Prostate gland (tissue), 2 donors: ENCODE results near the gene CHCHD6. TPM values are rescaled to one million over a fixed set of nuclear protein-coding genes. Genes with fewer than 3 reads are reported as not detected.

ENCODE experiments used
- DNase-seq: peaks from one replicate; pipeline ENCODE4 v3.0.0-alpha.2; 2019; ENCODE audit warnings: low spot score
- H3K27ac ChIP-seq, 2 donors: fragments of 200-600 bp; sonication (generic); 2 replicates each; pipeline ENCODE4 v1.5.1; 2017 to 2019
- H3K27me3 ChIP-seq: fragments of 200-600 bp; sonication (generic); replicated peaks from 2 replicates; pipeline ENCODE4 v1.5.1; 2019; ENCODE audit not compliant: insufficient read depth
- H3K36me3 ChIP-seq, 2 donors: fragments of 200-600 bp; sonication (generic); 1 replicate in 1 of 2; 2 replicates in 1 of 2; pipeline versions ENCODE4 v1.5.1 to v1.8.1; 2017 to 2019
- H3K4me1 ChIP-seq: fragments of 200-600 bp; sonication (generic); replicated peaks from 2 replicates; pipeline ENCODE4 v1.5.1; 2019
- H3K4me3 ChIP-seq, 2 donors: fragments of 200-600 bp; sonication (generic); 2 replicates each; pipeline ENCODE4 v1.5.1; 2017 to 2019
- H3K9me3 ChIP-seq: fragments of 200-600 bp; sonication (generic); 2 replicates; pipeline ENCODE4 v1.5.1; 2017
- POLR2A ChIP-seq: fragments of 450-650 bp; IDR thresholded peaks from one replicate; pipeline ENCODE4 v1.6.1; 2016; ENCODE audit warnings: antibody characterized with exemption, mild to moderate bottlenecking
- POLR2AphosphoS5 ChIP-seq: sonication (generic); formaldehyde crosslinking; IDR thresholded peaks from one replicate; pipeline ENCODE4 v1.6.1; 2017; ENCODE audit warnings: antibody characterized with exemption
- WGBS: methylation state at CpG from one replicate; pipeline ENCODE4 v1.1.5; 2018; 5-methylcytosine and 5-hydroxymethylcytosine counted together
- intact Hi-C: fragments of 100-400 bp; cut with DNase I; formaldehyde crosslinking; loops from one replicate; pipeline ENCODE4 v1.14.2; 2022
- total RNA-seq, 2 donors: library from RNA; depleted of rRNA; stranded (reverse); fragments of >200 nt; gene quantifications; one replicate each; pipeline ENCODE4 v1.1.0, GENCODE V29; 2016
- TF ChIP-seq, protein P1 (sequence below), 4 experiments: fragments of 200-600 bp in 2 of 4; fragments of 450-650 bp in 2 of 4; sonication (generic) in 2 of 4; IDR thresholded peaks; 1 replicate in 3 of 4; 2 replicates in 1 of 4; pipeline ENCODE4 v1.5.1; 2016 to 2019; ENCODE audit warnings: antibody characterized with exemption in 4 of 4, mild to moderate bottlenecking in 2 of 4, moderate library complexity in 2 of 4

The CHCHD6 gene
- total RNA-seq, 2 donors from 2014 or later, result 13.9 to 34.4 TPM

DNA sequence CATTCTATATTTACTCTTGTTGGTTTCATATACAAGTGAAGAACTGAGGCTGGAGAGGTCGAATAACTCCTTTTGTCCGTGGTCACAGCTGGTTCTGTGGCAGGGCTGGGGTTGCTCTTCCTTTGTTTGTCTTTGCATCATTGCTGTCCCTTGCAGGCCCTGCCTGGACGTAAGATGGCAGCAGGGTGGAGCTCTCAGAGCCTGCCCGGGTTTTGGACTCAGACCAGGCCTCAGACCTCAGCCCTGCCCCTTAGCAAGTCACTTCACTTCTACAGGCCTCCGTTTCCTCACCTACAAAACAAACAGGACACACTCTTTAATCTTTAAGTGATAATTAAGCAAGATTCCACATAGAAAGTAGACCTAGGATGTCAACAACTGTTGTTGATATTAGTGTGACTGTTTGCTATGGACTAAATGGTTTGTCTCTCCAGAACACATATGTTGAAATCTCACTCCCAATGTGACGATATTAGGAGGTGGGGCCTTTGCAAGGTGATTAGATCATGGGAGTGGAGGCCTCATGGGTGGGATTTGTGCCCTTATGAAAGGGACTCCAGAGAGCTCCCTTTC lies 213.3 kb downstream of the CHCHD6 start:
- no peaks in the 10 kb centered on the region for H3K4me1 ChIP-seq
- TF ChIP-seq POLR2AphosphoS5 (no peak), POLR2A (no peak)
- TF ChIP-seq, protein P1, sequence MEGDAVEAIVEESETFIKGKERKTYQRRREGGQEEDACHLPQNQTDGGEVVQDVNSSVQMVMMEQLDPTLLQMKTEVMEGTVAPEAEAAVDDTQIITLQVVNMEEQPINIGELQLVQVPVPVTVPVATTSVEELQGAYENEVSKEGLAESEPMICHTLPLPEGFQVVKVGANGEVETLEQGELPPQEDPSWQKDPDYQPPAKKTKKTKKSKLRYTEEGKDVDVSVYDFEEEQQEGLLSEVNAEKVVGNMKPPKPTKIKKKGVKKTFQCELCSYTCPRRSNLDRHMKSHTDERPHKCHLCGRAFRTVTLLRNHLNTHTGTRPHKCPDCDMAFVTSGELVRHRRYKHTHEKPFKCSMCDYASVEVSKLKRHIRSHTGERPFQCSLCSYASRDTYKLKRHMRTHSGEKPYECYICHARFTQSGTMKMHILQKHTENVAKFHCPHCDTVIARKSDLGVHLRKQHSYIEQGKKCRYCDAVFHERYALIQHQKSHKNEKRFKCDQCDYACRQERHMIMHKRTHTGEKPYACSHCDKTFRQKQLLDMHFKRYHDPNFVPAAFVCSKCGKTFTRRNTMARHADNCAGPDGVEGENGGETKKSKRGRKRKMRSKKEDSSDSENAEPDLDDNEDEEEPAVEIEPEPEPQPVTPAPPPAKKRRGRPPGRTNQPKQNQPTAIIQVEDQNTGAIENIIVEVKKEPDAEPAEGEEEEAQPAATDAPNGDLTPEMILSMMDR (IDR thresholded peaks at IDR 0.05), result no peak
- H3K4me3 ChIP-seq, result no peak overlapping the region
- no peaks in the 10 kb centered on the region for H3K9me3 ChIP-seq
- H3K36me3 ChIP-seq, result no peaks in the 10 kb centered on the region
- no peaks in the 10 kb centered on the region for H3K27me3 ChIP-seq
- intact Hi-C loops, result no loop called here
- WGBS, result 75% methylated on average over 6 of the region's 6 CpGs
- H3K27ac ChIP-seq, result no peak overlapping the region
- DNase-seq, result no peak

DNA sequence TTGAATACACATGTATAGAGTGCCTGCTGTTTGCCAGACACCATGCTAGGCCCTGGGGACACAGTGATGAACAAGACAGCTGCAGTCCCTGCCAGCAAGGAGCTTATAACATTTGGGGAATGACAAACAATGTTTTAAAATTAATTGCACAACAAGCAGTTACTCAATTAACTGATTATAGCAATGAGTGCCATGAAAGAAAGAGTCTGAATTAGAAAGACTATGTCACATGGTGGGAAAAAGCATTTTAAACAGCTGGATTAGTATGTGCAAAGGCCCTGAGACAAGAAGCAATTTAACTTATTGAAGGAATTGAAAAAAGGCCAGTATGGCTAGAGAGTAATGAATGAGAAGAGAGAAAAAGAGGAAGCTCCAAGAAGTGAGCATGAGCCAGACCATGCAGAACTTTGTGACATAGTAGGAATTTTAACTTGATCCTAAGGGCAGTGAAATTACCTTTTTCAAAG lies 214.3 kb downstream of the CHCHD6 start:
- Histone ChIP-seq H3K4me1 (no peaks in the 10 kb centered on the region), H3K4me3 (no peak overlapping the region), H3K9me3 (no peaks in the 10 kb centered on the region), H3K27ac (no peak overlapping the region), H3K36me3 (no peaks in the 10 kb centered on the region), H3K27me3 (no peaks in the 10 kb centered on the region)
- no peak for DNase-seq
- no peak for TF ChIP-seq POLR2A
- no peak for TF ChIP-seq POLR2AphosphoS5
- TF ChIP-seq, protein P1 (IDR thresholded peaks at IDR 0.05), result no peak
- intact Hi-C loops, result no loop called here

DNA sequence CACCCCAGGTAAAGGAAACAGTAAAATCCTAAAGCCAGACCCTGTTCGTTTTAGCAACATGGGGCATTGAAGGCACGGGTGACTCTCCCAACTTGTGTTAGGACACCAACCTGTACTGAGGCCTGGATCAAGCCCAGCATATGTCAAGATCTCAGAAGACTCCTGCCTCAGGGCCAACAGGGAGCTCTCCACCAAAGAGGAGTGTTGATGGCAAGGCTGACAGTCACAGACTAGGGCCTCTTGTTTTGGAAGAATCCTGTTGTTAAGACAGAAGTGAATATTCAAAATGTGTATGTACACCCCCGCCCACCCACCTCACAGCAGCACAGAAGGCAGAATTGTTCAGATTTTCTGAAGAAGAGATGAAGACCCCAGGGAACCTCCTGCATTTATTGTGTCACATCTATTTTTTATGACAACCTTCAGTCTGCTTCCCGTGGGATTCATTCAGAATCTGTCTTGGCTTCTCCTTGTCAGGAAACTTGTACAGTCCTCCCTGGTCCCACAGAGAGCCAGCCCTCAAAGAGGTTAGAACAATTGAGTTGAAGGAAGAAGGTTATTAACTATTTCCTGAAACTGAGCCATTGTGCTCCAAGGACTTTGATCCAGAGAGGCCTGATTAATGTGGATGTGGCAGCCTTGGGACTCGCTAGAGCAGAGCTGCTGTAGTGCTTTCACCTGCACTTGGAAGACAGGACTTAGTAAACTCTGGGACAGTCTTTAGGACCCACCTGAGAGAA lies 217.2 kb downstream of the CHCHD6 start:
- no peak overlapping the region for H3K4me3 ChIP-seq
- 79% methylated on average over 5 of the region's 5 CpGs for WGBS
- H3K9me3 ChIP-seq, result no peaks in the 10 kb centered on the region
- no peak overlapping the region for H3K27ac ChIP-seq
- intact Hi-C loops, result no loop called here
- no peaks in the 10 kb centered on the region for H3K4me1 ChIP-seq
- TF ChIP-seq, protein P1 (IDR thresholded peaks at IDR 0.05), result no peak
- TF ChIP-seq POLR2A (no peak), POLR2AphosphoS5 (no peak)
- no peaks in the 10 kb centered on the region for H3K36me3 ChIP-seq
- DNase-seq, result no peak
- no peaks in the 10 kb centered on the region for H3K27me3 ChIP-seq

DNA sequence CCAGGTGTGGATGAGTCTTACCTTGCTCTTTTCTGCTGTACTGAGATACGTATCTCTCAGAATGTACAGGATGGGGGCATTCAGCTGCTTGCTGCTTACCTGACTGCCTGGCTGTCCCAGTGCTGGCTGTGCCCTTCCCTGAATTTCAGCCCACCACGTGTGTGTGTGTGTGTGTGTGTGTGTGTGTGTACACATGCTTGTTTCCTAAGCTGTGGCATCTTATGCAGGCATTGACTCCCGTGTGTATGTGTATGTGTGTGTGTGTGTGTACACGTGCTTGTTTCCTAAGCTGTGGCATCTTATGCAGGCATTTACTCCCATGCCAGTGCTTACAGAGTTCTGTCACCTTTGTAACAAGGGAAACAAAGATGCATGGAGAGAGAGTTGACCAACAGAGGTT lies 218.4 kb downstream of the CHCHD6 start:
- Histone ChIP-seq H3K36me3 (no peaks in the 10 kb centered on the region), H3K27ac (no peak overlapping the region), H3K4me1 (no peaks in the 10 kb centered on the region), H3K9me3 (no peaks in the 10 kb centered on the region), H3K27me3 (no peaks in the 10 kb centered on the region), H3K4me3 (no peak overlapping the region)
- 99% methylated on average over 4 of the region's 4 CpGs for WGBS
- DNase-seq, result no peak
- intact Hi-C loops, result no loop called here
- TF ChIP-seq, protein P1 (IDR thresholded peaks at IDR 0.05), result no peak
- TF ChIP-seq POLR2A, result no peak
- TF ChIP-seq POLR2AphosphoS5, result no peak

DNA sequence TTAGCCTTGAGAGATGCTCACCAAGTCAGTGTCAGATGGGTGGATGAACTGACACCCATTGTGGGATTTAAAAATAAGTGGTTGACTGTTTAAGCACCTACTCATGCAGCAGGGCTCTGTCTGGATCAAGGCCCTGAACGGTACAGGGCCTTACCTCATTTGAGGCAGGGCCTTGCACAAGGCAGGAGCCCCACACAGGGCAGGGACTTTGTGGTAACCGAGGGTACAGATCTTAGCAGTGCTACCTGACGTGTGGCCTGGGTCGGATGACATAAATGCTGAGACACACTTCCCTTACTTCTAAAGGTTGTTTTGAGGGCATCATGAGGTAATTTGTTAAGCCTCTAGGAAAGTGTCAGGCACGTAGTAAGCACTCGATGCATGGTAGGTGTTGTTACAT lies 219.4 kb downstream of the CHCHD6 start:
- no peaks in the 10 kb centered on the region for H3K36me3 ChIP-seq
- TF ChIP-seq, protein P1 (IDR thresholded peaks at IDR 0.05), result no peak
- no peak for TF ChIP-seq POLR2A
- TF ChIP-seq POLR2AphosphoS5, result no peak
- intact Hi-C loops, result no loop called here
- H3K27ac ChIP-seq, result no peak overlapping the region
- no peak for DNase-seq
- H3K4me3 ChIP-seq, result no peak overlapping the region
- H3K4me1 ChIP-seq, result no peaks in the 10 kb centered on the region
- 93% methylated on average over 6 of the region's 6 CpGs for WGBS
- H3K9me3 ChIP-seq, result no peaks in the 10 kb centered on the region
- no peaks in the 10 kb centered on the region for H3K27me3 ChIP-seq
